GM06990 (cell line): ENCODE data around the gene WDPCP.
"Not testable (repeated sequence)": the region's sequence is repeated elsewhere in the genome, so short reads cannot be mapped to it uniquely, and the experiment has no call there.

Experiments used
- DNase-seq: peaks from one replicate; pipeline ENCODE4 v3.0.0-alpha.2; 2011; ENCODE audit not compliant: insufficient read length; ENCODE audit errors: extremely low read depth
- H3K27me3 ChIP-seq: replicated peaks from 2 replicates; pipeline ENCODE4 v1.6.0; 2011; ENCODE audit warnings: low read length; ENCODE audit not compliant: control insufficient read depth, insufficient read depth
- H3K36me3 ChIP-seq: 2 replicates; pipeline ENCODE4 v1.5.1; 2011; ENCODE audit warnings: low read length; ENCODE audit not compliant: control insufficient read depth, insufficient read depth
- H3K4me3 ChIP-seq: replicated peaks from 2 replicates; pipeline ENCODE4 v1.5.1; 2011; ENCODE audit warnings: low read depth, mild to moderate bottlenecking, control low read depth, low read length
- TF ChIP-seq, protein P1 (sequence below): IDR thresholded peaks from 2 replicates; pipeline ENCODE4 v1.5.1; 2011; ENCODE audit warnings: low read length, control low read depth, mild to moderate bottlenecking, inconsistent platforms; ENCODE audit not compliant: insufficient read depth, poor library complexity, severe bottlenecking

The WDPCP gene

DNA sequence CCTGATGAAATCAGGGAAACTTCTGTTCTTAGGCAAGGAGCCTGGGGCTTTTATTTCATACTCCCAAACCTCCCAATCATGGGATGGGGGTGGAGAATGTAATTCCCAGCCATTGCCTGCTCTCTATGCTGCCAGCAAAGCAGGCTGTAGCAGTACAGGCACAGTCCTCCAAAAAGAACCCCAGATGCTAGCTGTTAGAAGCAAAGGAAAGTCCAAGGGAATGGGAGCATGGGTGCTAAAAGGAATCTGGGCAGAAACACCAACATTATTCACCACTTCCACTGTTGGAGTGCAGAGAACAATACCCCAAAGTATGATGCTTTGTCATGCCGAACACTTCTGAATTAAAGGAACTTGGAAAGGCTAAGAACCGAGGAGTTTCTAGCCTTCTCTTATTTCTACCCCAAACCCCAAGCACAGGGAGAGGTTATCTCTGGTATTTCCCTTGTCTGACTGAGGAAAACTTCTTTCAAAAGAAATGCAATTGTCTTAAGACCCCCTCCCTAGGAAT lies 25.2 kb upstream of the WDPCP start:
- no peak for DNase-seq
- Histone ChIP-seq H3K36me3 (no peaks in the 10 kb centered on the region), H3K4me3 (no peak overlapping the region), H3K27me3 (no peaks in the 10 kb centered on the region)
- TF ChIP-seq, protein P1, sequence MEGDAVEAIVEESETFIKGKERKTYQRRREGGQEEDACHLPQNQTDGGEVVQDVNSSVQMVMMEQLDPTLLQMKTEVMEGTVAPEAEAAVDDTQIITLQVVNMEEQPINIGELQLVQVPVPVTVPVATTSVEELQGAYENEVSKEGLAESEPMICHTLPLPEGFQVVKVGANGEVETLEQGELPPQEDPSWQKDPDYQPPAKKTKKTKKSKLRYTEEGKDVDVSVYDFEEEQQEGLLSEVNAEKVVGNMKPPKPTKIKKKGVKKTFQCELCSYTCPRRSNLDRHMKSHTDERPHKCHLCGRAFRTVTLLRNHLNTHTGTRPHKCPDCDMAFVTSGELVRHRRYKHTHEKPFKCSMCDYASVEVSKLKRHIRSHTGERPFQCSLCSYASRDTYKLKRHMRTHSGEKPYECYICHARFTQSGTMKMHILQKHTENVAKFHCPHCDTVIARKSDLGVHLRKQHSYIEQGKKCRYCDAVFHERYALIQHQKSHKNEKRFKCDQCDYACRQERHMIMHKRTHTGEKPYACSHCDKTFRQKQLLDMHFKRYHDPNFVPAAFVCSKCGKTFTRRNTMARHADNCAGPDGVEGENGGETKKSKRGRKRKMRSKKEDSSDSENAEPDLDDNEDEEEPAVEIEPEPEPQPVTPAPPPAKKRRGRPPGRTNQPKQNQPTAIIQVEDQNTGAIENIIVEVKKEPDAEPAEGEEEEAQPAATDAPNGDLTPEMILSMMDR: no peak

DNA sequence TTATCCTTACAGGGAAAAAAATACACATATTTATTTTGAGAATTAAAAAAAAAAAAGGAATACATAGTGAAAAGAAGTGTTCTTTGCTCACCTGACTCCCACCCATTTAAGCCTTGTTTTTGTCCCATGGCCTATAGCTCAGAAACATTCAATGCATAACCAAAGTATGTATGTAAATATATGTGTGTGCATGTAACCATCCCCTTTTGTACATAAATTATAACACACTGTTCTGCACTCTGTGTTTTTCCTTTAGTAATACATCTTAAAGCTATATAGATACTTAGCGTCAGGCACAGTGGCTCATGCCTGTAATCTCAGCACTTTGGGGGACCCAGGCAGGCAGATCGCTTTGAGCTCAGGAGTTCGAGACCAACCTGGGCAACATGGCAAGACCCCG lies 22.2 kb upstream of the WDPCP start:
- TF ChIP-seq, protein P1: no peak
- no peak overlapping the region for H3K4me3 ChIP-seq
- no peak for DNase-seq
- no peaks in the 10 kb centered on the region for H3K27me3 ChIP-seq
- peaks cover 9% of the 10 kb centered on the region for H3K36me3 ChIP-seq

DNA sequence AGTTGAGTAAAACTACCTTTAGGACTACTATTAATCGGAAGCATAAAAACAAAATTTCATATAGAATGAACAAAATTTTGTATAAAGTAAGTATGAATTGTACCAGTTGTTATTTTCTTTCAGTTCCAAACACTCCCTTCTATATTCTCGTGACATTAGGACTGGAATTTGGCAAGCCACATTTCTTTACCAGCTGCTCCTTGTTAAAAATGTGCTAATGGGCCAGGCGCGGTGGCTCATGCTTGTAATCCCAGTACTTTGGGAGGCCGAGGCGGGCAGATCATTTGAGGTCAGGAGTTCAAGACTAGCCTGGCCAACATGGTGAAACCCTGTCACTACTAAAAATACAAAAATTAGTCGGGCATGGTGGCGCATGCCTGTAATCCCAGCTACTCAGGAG lies 20.6 kb upstream of the WDPCP start:
- not testable (repeated sequence) for DNase-seq, H3K27me3 ChIP-seq, H3K4me3 ChIP-seq
- H3K36me3 ChIP-seq: peaks cover 11% of the 10 kb centered on the region

DNA sequence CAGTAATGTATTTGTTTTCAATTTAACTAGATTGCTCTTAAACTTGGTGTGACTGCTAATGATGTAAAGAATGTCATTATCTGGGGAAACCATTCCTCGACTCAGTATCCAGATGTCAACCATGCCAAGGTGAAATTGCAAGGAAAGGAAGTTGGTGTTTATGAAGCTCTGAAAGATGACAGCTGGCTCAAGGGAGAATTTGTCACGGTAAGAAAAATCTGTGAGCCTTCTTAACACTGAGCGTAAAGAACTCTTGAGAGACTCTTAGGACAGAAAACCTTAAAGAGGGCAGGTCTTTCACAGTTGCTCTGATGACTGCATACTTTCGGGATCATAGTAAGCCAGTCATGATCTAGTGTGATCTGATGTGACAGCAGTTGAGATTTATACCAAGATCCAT lies 16.4 kb upstream of the WDPCP start:
- no peak for DNase-seq
- Histone ChIP-seq H3K27me3 (no peaks in the 10 kb centered on the region), H3K36me3 (peaks cover 15% of the 10 kb centered on the region), H3K4me3 (no peak overlapping the region)
- TF ChIP-seq, protein P1: no peak

DNA sequence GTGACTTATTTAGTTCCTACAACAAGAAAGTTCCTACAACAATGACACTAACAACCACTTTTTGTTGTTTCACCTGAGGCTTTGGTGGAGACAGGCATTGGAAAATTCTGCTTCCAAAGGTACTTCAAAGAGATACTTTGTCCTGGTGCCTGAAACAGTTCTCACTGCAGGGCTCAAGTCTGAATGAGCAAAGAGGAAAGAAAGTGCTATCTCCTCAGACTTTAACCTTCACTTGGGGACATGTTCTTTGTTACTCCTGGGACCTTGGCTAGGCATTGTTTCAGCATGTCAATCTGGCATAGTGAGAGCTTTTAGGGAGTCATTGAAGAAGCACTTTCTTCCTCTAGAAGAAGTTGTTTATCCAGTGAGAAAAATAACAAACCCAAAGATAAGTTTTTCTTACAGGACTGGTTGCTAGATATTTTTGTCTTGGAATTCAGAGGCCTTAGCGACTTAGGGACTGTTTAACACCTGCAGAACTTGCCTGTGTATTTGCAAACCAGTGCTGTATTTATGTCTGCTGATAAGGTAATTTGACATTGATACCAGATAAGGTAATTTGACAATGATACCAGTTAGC lies 12.7 kb upstream of the WDPCP start:
- peaks cover 9% of the 10 kb centered on the region for H3K36me3 ChIP-seq
- TF ChIP-seq, protein P1: no peak

DNA sequence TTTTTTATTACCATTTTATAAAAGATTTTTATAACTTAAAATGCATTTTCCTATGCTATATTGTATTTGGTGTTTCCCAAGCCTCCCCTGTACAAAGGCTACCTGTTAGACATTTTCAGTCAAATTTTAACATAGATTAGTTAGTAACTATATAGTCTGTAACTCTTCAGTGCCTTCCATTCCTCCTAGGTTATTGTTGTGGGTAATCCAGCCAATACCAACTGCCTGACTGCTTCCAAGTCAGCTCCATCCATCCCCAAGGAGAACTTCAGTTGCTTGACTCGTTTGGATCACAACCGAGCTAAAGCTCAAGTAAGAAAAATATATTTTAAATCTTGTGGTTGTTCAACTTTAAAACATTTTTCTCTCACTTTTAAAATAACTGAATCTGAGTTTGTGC lies 10.7 kb upstream of the WDPCP start:
- TF ChIP-seq, protein P1: no peak
- Histone ChIP-seq H3K36me3 (peaks cover 9% of the 10 kb centered on the region), H3K4me3 (no peak overlapping the region), H3K27me3 (no peaks in the 10 kb centered on the region)
- no peak for DNase-seq

More for the DNA sequence above, 12.7 kb upstream of the WDPCP start:
- DNase-seq: no peak
- Histone ChIP-seq H3K4me3 (no peak overlapping the region), H3K27me3 (no peaks in the 10 kb centered on the region)
